GM23248 (cell line): ENCODE data around the gene LLPH.

Source experiments
- EZH2 ChIP-seq: fragments of 200-600 bp; sonication (generic); IDR thresholded peaks from 2 replicates; pipeline ENCODE4 v1.6.1; 2018; ENCODE audit warnings: antibody characterized with exemption, mild to moderate bottlenecking; ENCODE audit not compliant: insufficient read depth, poor library complexity, severe bottlenecking
- EZH2phosphoT487 ChIP-seq: fragments of 200-600 bp; sonication (generic); IDR thresholded peaks from 2 replicates; pipeline ENCODE4 v1.6.1; 2018; ENCODE audit warnings: antibody characterized with exemption, moderate library complexity, mild to moderate bottlenecking, low read depth; ENCODE audit not compliant: insufficient read depth

DNA sequence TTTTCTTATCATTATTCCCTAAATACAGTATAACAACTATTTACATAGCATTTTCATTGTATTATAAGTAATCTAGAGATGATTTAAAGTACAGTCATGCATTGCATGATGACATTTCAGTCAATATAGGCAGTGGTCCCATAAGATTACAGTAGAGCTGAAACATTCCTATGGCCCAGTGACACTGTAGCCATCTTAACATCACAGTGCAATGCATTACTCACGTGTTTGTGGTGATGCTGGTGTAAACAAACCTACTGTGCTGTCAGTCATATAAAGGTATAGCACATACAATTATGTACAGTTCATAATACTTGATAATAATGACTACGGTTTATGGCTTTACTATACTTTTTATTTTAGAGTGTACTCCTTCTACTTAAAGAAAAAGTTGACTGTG is 13.3 kb downstream of the LLPH start:
- TF ChIP-seq EZH2 (no peak), EZH2phosphoT487 (no peak)
